ENCODE data around the gene PDE9A.

- TF ChIP-seq CTCF (IDR thresholded peaks at IDR 0.05; ENCODE audit: extremely low read depth in 1 of 2, insufficient read depth in 1 of 2, low read depth in 1 of 2, low read length in 2 of 2) (no peak), POLR2AphosphoS5 (IDR thresholded peaks at IDR 0.05; ENCODE audit: insufficient read depth, low read depth, low read length) (no peak), MAX (IDR thresholded peaks at IDR 0.05; ENCODE audit: insufficient read depth, insufficient read length) (no peak), POLR2A (IDR thresholded peaks at IDR 0.05; ENCODE audit: low read depth, low read length) (no peak), EZH2 (IDR thresholded peaks at IDR 0.05; ENCODE audit: borderline replicate concordance, low read depth, low read length, severe bottlenecking) (no peak), FOS (IDR thresholded peaks at IDR 0.05; ENCODE audit: borderline replicate concordance, insufficient read depth, low read length) (no peak)
These were observed 92.8 kb downstream of the PDE9A start for GRCh38 chr21:42746240-42746592.
